Trophoblast cell (in vitro differentiated cells and primary cell): ENCODE measurements around the gene APMAP.
"Not testable (repeated sequence)": the region's sequence is repeated elsewhere in the genome, so short reads cannot be mapped to it uniquely, and the experiment has no call there.

Source experiments
- DNase-seq, 2 donors: peaks; one replicate each; pipeline ENCODE4 v3.0.0-alpha.2; 2016
- H2AFZ ChIP-seq: 2 replicates; pipeline ENCODE4 v1.6.1; 2013; ENCODE audit warnings: low read length, moderate library complexity, mild to moderate bottlenecking; ENCODE audit not compliant: insufficient read depth, poor library complexity
- H2AK5ac ChIP-seq: 2 replicates; pipeline ENCODE4 v1.6.1; 2013; ENCODE audit warnings: mild to moderate bottlenecking, low read length
- H2BK120ac ChIP-seq: 2 replicates; pipeline ENCODE4 v1.6.1; 2013; ENCODE audit warnings: low read length, mild to moderate bottlenecking, moderate library complexity; ENCODE audit not compliant: insufficient read depth, poor library complexity
- H2BK12ac ChIP-seq: 2 replicates; pipeline ENCODE4 v1.6.1; 2013; ENCODE audit warnings: mild to moderate bottlenecking, low read length, moderate library complexity
- H2BK5ac ChIP-seq: 2 replicates; pipeline ENCODE4 v1.6.1; 2013; ENCODE audit warnings: low read length, low read depth, moderate library complexity, mild to moderate bottlenecking; ENCODE audit not compliant: poor library complexity
- H3K14ac ChIP-seq: 2 replicates; pipeline ENCODE4 v1.6.1; 2013; ENCODE audit warnings: mild to moderate bottlenecking, low read length
- H3K18ac ChIP-seq: 2 replicates; pipeline ENCODE4 v1.6.1; 2013; ENCODE audit warnings: mild to moderate bottlenecking, low read length
- H3K23ac ChIP-seq: 2 replicates; pipeline ENCODE4 v1.6.1; 2013; ENCODE audit warnings: low read length
- H3K27ac ChIP-seq: 2 replicates; pipeline ENCODE4 v1.5.1; 2013; ENCODE audit warnings: low read depth, mild to moderate bottlenecking, inconsistent platforms, low read length, moderate library complexity
- H3K27me3 ChIP-seq: 2 replicates; pipeline ENCODE4 v1.6.1; 2013; ENCODE audit warnings: inconsistent platforms, mild to moderate bottlenecking, low read length, moderate library complexity; ENCODE audit not compliant: insufficient read depth
- H3K36me3 ChIP-seq, 2 experiments: 1 replicate in 1 of 2; 2 replicates in 1 of 2; pipeline ENCODE4 v1.6.1; 2013; ENCODE audit warnings: low read length in 2 of 2, mild to moderate bottlenecking in 2 of 2, moderate library complexity in 1 of 2; ENCODE audit not compliant: insufficient read depth in 2 of 2, control insufficient read depth in 1 of 2
- H3K4ac ChIP-seq: 2 replicates; pipeline ENCODE4 v1.6.1; 2013; ENCODE audit warnings: low read depth, mild to moderate bottlenecking, low read length, moderate library complexity
- H3K4me1 ChIP-seq, 2 experiments: 1 replicate in 1 of 2; 2 replicates in 1 of 2; pipeline ENCODE4 v1.6.1; 2013; ENCODE audit warnings: low read length in 2 of 2, mild to moderate bottlenecking in 2 of 2, moderate library complexity in 1 of 2; ENCODE audit not compliant: insufficient read depth in 2 of 2, control insufficient read depth in 1 of 2
- H3K4me2 ChIP-seq: 2 replicates; pipeline ENCODE4 v1.6.1; 2013; ENCODE audit warnings: inconsistent platforms, mild to moderate bottlenecking, low read length, moderate library complexity
- H3K4me3 ChIP-seq: 2 replicates; pipeline ENCODE4 v1.5.1; 2013; ENCODE audit warnings: mild to moderate bottlenecking, low read depth, low read length, inconsistent platforms
- H3K79me1 ChIP-seq: one replicate; pipeline ENCODE4 v1.6.1; 2013; ENCODE audit warnings: low read length
- H3K79me2 ChIP-seq: 2 replicates; pipeline ENCODE4 v1.6.1; 2013; ENCODE audit warnings: low read length, mild to moderate bottlenecking; ENCODE audit not compliant: control insufficient read depth, insufficient read depth, poor library complexity
- H3K9ac ChIP-seq: 2 replicates; pipeline ENCODE4 v1.6.1; 2013; ENCODE audit warnings: mild to moderate bottlenecking, low read length
- H3K9me3 ChIP-seq: 2 replicates; pipeline ENCODE4 v1.6.1; 2013; ENCODE audit warnings: low read depth, mild to moderate bottlenecking, control low read depth, inconsistent platforms, low read length; ENCODE audit not compliant: insufficient read depth
- H4K12ac ChIP-seq: 2 replicates; pipeline ENCODE4 v1.6.1; 2013; ENCODE audit warnings: low read depth, mild to moderate bottlenecking, low read length, moderate library complexity
- H4K8ac ChIP-seq: 2 replicates; pipeline ENCODE4 v1.6.1; 2013; ENCODE audit warnings: low read depth, mild to moderate bottlenecking, low read length, moderate library complexity
- H4K91ac ChIP-seq: one replicate; pipeline ENCODE4 v1.6.1; 2013; ENCODE audit warnings: low read depth, mild to moderate bottlenecking, low read length, moderate library complexity
- WGBS: extraction: QIAGEN DNeasy Blood & Tissue Kit; methylation state at CpG from one replicate; pipeline ENCODE4 v1.1.7; 2013; ENCODE audit warnings: missing lambda C conversion rate; ENCODE audit not compliant: insufficient read length, insufficient coverage; ENCODE audit errors: extremely low coverage; 5-methylcytosine and 5-hydroxymethylcytosine counted together

APMAP gene

GRCh38 chr20:24931893-24932292 is 60.7 kb downstream of the APMAP start:
- H4K12ac ChIP-seq, H3K23ac ChIP-seq, H3K18ac ChIP-seq, H3K4me2 ChIP-seq, H3K9ac ChIP-seq, H2AK5ac ChIP-seq, H3K4ac ChIP-seq, H2AFZ ChIP-seq, H4K91ac ChIP-seq, H2BK120ac ChIP-seq, H3K79me2 ChIP-seq, H2BK12ac ChIP-seq, H4K8ac ChIP-seq, H3K4me3 ChIP-seq, H3K14ac ChIP-seq, H3K36me3 ChIP-seq, DNase-seq, H3K27me3 ChIP-seq, H2BK5ac ChIP-seq: not testable (repeated sequence)
- peaks cover 14% of the 10 kb centered on the region for H3K79me1 ChIP-seq
- WGBS = no CpG with 5 or more reads among the region's 1 CpG
- H3K27ac ChIP-seq = peak overlapping the region; percentile 26
- peaks cover 10% of the 10 kb centered on the region for H3K9me3 ChIP-seq
- peaks cover 18% of the 10 kb centered on the region in 2 experiments for H3K4me1 ChIP-seq

- H3K23ac ChIP-seq, H3K9me3 ChIP-seq, DNase-seq, H3K9ac ChIP-seq, H3K36me3 ChIP-seq, H3K27me3 ChIP-seq, H3K79me2 ChIP-seq: not testable (repeated sequence)
- Histone ChIP-seq H4K8ac (peak overlapping the region; percentile 64), H2AFZ (peak overlapping the region; percentile 61), H3K18ac (peak overlapping the region; percentile 88), H3K79me1 (peaks cover 14% of the 10 kb centered on the region), H3K4me3 (peak overlapping the region; percentile 5), H3K4me2 (peak overlapping the region; percentile 59), H4K12ac (peak overlapping the region; percentile 54), H2BK120ac (peak overlapping the region; percentile 83), H3K27ac (peak overlapping the region; percentile 91), H3K14ac (peak overlapping the region; percentile 79), H2BK5ac (peak overlapping the region; percentile 90), H4K91ac (peak overlapping the region; percentile 85), H2AK5ac (peak overlapping the region; percentile 96), H2BK12ac (peak overlapping the region; percentile 100), H3K4ac (peak overlapping the region; percentile 42), H3K4me1 (peaks cover 18% of the 10 kb centered on the region in 2 experiments)
- no CpG with 5 or more reads among the region's 15 CpGs for WGBS
Measured at GRCh38 chr20:24930724-24931688, 61.5 kb downstream of the APMAP start.

DNA sequence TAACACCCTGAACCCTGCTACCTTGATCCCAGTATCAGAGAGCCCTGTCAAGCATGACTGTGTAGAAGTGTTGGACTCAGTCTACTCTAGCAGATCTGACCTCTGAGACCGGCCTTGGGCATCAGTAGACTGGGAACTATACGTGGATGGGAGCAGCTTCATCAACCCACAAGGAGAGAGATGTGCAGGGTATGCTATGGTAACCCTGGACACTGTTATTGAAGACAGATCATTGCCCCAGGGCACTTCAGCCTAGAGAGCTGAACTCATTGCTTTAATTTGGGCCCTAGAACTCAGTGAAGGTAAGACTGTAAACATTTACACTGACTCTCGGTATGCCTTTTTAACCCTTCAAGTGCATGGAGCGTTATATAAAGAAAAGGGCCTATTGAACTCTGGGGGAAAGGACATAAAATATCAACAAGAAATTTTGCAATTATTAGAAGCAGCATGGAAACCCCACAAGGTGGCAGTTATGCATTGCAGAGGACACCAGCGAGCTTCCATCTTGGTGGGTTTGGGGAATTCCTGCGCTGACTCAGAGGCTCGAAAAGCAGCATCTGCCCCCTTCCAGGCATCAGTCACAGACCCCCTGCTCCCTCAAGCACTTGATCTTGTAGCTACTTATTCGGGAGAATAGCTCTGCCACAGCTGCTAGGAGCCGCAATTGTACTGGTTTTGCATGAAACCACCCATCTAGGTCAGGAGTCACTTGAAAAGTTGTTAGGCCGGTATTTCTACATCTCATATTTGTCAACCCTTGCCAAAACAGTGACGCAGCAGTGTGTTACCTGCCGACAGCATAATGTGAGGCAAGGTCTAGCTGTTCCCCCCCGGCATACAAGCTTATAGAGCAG is 62.5 kb downstream of the APMAP start:
- WGBS = no CpG with 5 or more reads among the region's 13 CpGs

DNA sequence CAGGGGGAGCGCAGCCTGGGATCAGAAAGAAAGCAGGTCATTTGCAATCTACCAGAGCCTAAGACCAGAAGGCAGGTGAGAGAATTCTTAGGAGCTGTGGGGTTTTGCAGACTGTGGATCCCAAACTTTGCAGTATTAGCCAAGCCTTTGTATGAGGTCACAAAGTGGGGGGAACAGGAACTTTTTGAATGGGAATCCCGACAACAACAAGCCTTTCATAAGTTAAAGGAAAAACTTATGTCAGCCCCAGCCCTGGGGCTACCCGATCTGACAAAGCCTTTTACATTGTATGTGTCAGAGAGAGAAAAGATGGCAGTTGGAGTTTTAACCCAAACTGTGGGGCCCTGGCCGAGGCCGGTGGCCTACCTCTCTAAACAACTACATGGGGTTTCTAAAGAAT is 63.3 kb downstream of the APMAP start:
- H3K14ac ChIP-seq, H3K23ac ChIP-seq, H4K91ac ChIP-seq, H3K36me3 ChIP-seq, H4K12ac ChIP-seq, H3K27me3 ChIP-seq, H3K79me2 ChIP-seq, H3K9ac ChIP-seq, H3K4me3 ChIP-seq, H2AFZ ChIP-seq, H3K18ac ChIP-seq, H3K4ac ChIP-seq, H4K8ac ChIP-seq, H2AK5ac ChIP-seq, DNase-seq, H2BK120ac ChIP-seq, H3K9me3 ChIP-seq: not testable (repeated sequence)
- H3K79me1 ChIP-seq = peaks cover 14% of the 10 kb centered on the region
- H2BK12ac ChIP-seq = peak overlapping the region; percentile 48
- peak overlapping the region; percentile 96 for H3K27ac ChIP-seq
- peaks cover 18% of the 10 kb centered on the region in 2 experiments for H3K4me1 ChIP-seq
- WGBS = no CpG with 5 or more reads among the region's 5 CpGs
- peak overlapping the region; percentile 81 for H2BK5ac ChIP-seq
- H3K4me2 ChIP-seq = peak overlapping the region; percentile 59

More for the DNA sequence above, 62.5 kb downstream of the APMAP start:
- Histone ChIP-seq H3K4me2 (peak overlapping the region; percentile 59), H4K91ac (peak overlapping the region; percentile 54), H3K27ac (peak overlapping the region; percentile 96), H4K8ac (peak overlapping the region; percentile 18), H2BK5ac (peak overlapping the region; percentile 90), H2BK12ac (peak overlapping the region; percentile 5), H3K4me1 (peaks cover 18% of the 10 kb centered on the region in 2 experiments), H3K79me1 (peaks cover 14% of the 10 kb centered on the region)
- not testable (repeated sequence) for H4K12ac ChIP-seq, H3K4ac ChIP-seq, H3K23ac ChIP-seq, H2BK120ac ChIP-seq, H3K79me2 ChIP-seq, H3K9me3 ChIP-seq, H3K18ac ChIP-seq, H3K4me3 ChIP-seq, H3K9ac ChIP-seq, H2AFZ ChIP-seq, H3K36me3 ChIP-seq, H3K14ac ChIP-seq, H2AK5ac ChIP-seq, H3K27me3 ChIP-seq
- DNase-seq = peak; percentile 95 to 99
